Measurements from ENCODE around the gene ADGRG6. TPM values are rescaled to one million over a fixed set of nuclear protein-coding genes. Genes with fewer than 3 reads are reported as not detected.

Gene ADGRG6
- total RNA-seq, 4 donors from 2014 or later = 56.6 to 147 (median 69.1) TPM

DNA sequence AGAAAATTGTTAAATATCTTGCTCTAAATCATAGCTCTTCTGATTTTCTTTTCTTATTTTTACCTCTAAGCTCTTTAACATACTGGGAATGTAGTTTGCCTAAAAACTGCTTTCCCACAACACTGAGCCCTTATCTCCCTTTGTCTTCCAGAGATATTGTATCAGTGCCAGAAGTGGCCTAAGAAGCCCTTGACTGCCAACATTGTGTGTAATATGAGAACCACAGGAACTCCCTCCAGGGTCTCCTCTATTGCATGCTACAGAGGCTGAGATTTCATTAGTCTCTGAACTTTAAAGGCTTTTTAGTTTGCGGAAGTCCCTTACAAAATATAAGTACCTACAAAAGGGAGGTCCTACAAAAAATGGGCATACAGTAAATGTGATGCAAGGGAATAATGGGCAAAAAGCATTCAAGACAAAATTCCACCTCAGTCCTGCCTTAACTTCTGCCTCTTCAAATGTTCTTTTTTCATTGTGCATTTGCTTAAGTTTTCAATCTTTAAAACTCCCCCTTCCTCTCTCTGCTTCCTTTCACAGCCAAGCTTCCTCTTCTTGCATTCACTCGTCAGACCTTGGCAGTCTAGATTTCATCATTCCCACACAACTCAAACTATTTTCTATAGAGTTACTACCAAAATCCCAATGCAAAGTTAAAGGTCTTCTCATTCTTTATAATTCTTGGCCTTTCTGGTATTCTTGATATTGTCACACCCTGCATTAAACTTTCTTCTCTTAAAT, 76.5 kb downstream of the ADGRG6 start:
- WGBS = 36% methylated on average over 2 of the region's 2 CpGs
- Histone ChIP-seq H3K4me1 (peaks cover 28% of the 10 kb centered on the region), H3K4me3 (no peak overlapping the region), H3K27me3 (no peaks in the 10 kb centered on the region), H3K9me3 (no peaks in the 10 kb centered on the region), H3K36me3 (no peaks in the 10 kb centered on the region), H3K27ac (no peak overlapping the region)
- TF ChIP-seq CTCF (IDR thresholded peaks at IDR 0.05) = no peak
- no peak for TF ChIP-seq POLR2A (IDR thresholded peaks at IDR 0.05)
- TF ChIP-seq EP300 (IDR thresholded peaks at IDR 0.05) = no peak
- no peak for TF ChIP-seq POLR2AphosphoS5 (IDR thresholded peaks at IDR 0.05)
- DNase-seq (ENCODE audit: low spot score in 2 of 2) = no peak

DNA sequence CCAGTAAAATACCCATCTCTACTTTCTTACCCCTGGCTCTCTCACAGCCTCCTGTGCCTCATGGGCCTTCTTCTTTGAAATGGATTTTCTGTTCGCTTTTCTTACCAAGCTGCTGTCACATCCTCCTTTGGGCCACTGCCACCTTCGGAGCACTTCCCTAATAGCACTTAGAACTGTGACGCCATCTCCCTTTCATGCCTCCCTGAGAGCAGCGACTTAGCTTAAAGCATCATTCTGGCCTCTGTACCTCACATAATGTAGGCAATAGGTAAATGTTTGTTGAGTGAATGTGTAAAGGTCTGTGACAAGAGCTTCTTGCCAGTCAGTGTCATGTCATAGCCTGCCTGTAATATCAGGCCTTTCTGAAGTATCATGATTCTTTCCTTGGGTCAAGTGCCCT, 78.8 kb downstream of the ADGRG6 start:
- no peak for DNase-seq (ENCODE audit: low spot score in 2 of 2)
- WGBS = 75% methylated on average over 4 of the region's 4 CpGs
- Histone ChIP-seq H3K9me3 (no peaks in the 10 kb centered on the region), H3K27ac (no peak overlapping the region), H3K27me3 (no peaks in the 10 kb centered on the region), H3K4me3 (no peak overlapping the region), H3K36me3 (no peaks in the 10 kb centered on the region), H3K4me1 (peaks cover 28% of the 10 kb centered on the region)
- no peak for TF ChIP-seq POLR2AphosphoS5 (IDR thresholded peaks at IDR 0.05)
- TF ChIP-seq EP300 (IDR thresholded peaks at IDR 0.05) = no peak
- no peak for TF ChIP-seq POLR2A (IDR thresholded peaks at IDR 0.05)
- no peak for TF ChIP-seq CTCF (IDR thresholded peaks at IDR 0.05)

- H3K27ac ChIP-seq = no peak overlapping the region
- DNase-seq (ENCODE audit: low spot score in 2 of 2) = no peak
- peaks cover 25% of the 10 kb centered on the region for H3K4me1 ChIP-seq
- H3K36me3 ChIP-seq = no peaks in the 10 kb centered on the region
- WGBS = 72% methylated on average over 2 of the region's 2 CpGs
- H3K27me3 ChIP-seq = no peaks in the 10 kb centered on the region
- H3K9me3 ChIP-seq = no peaks in the 10 kb centered on the region
- TF ChIP-seq POLR2A (IDR thresholded peaks at IDR 0.05) = no peak
- TF ChIP-seq CTCF (IDR thresholded peaks at IDR 0.05) = no peak
- no peak for TF ChIP-seq EP300 (IDR thresholded peaks at IDR 0.05)
- no peak for TF ChIP-seq POLR2AphosphoS5 (IDR thresholded peaks at IDR 0.05)
- H3K4me3 ChIP-seq = no peak overlapping the region
These were observed 79.4 kb downstream of the ADGRG6 start for GRCh38 chr6:142381181-142381580.

- no peak for DNase-seq (ENCODE audit: low spot score in 2 of 2)
- no peak for TF ChIP-seq CTCF (IDR thresholded peaks at IDR 0.05)
- no peak for TF ChIP-seq POLR2A (IDR thresholded peaks at IDR 0.05)
- TF ChIP-seq POLR2AphosphoS5 (IDR thresholded peaks at IDR 0.05) = no peak
- TF ChIP-seq EP300 (IDR thresholded peaks at IDR 0.05) = no peak
These were observed 80.1 kb downstream of the ADGRG6 start for GRCh38 chr6:142381845-142382378.

DNA sequence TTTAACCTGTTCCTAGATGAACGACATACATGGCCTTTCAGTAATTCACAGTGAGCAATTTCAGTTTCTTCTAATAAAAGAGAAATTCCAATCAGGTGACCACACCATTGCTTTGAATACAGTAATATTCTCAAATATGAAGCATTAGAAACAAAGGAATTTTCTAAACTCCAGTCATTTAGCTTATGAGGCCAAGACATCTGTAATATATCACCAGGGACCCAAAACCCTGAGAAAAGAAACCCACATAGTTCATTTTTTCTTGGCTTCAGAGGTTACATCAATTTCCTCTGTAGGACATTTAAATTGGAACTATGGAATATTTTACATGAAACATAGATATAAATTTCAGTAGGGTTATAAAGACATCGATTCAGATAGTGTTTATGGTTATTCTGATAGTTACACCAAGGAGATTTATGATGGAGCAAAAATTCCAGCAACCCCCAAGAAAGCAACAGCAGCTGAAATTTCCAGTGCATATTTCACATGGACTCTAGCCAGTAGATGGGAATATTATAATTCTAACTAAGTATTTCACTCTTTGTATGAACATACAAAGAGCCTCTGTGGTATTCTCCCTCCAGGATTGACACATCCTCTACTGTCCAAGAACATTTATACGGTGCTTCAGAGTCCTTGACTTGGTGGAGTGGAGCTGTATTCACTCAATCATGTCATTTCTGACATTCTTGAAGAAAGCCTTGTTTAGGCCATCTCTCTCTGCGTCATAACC, 82.9 kb downstream of the ADGRG6 start:
- Histone ChIP-seq H3K4me3 (no peak overlapping the region), H3K9me3 (no peaks in the 10 kb centered on the region), H3K27me3 (no peaks in the 10 kb centered on the region), H3K27ac (no peak overlapping the region), H3K36me3 (no peaks in the 10 kb centered on the region), H3K4me1 (no peaks in the 10 kb centered on the region)
- TF ChIP-seq POLR2AphosphoS5 (IDR thresholded peaks at IDR 0.05) (no peak), EP300 (IDR thresholded peaks at IDR 0.05) (no peak), POLR2A (IDR thresholded peaks at IDR 0.05) (no peak), CTCF (IDR thresholded peaks at IDR 0.05) (no peak)
- WGBS = 63% methylated on average over 4 of the region's 4 CpGs
- no peak for DNase-seq (ENCODE audit: low spot score in 2 of 2)

More at GRCh38 chr6:142381845-142382378, 80.1 kb downstream of the ADGRG6 start:
- H3K9me3 ChIP-seq = no peaks in the 10 kb centered on the region
- H3K27me3 ChIP-seq = no peaks in the 10 kb centered on the region
- no peaks in the 10 kb centered on the region for H3K36me3 ChIP-seq
- H3K4me1 ChIP-seq = peaks cover 21% of the 10 kb centered on the region
- WGBS = 82% methylated on average over 5 of the region's 5 CpGs
- no peak overlapping the region for H3K27ac ChIP-seq
- no peak overlapping the region for H3K4me3 ChIP-seq

Measured in suprapubic skin (tissue), 4 donors.